ENCODE results near the gene SERP2.

SERP2 gene

DNA sequence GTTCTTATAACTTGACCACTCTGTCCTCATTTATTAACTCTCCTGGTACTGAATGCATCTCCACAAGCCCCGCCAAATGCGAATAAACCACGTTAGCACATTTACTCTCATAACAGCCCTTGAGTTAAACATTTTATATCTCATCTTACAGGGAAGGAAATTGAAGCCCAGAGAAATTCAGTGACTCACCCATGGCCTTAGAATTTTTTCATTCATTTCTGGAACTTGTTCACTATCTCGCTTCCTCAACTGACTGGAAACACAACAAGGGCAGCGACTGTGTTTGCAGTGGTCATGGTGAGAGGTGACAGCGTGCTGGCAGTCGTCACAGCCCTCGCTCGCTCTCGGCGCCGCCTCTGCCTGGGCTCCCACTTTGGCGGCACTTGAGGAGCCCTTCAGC is 39.5 kb downstream of the SERP2 start:
- DNase-seq: no peak

DNA sequence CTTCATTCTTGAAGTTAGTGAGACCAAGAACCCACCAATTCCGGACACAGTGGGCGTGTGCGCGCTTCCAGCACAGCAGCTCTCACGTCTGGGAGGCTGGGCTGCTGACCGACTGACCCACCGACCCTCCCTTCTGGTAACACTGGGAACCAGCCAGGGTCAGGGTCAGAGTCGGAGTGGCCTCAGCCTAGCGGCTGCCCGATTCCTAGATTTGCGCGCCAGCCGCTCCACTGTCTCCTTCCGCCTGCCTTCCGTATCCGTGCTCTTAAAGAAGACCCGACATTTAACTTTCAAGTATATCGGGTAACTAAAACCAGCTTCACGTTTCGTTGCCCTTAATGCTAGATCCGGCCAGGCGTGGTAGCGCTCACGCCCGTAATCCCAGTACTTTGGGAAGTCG is 41.1 kb downstream of the SERP2 start:
- DNase-seq: no peak

- DNase-seq: no peak
Observed at GRCh38 chr13:44415815-44416214, 42.2 kb downstream of the SERP2 start.

- DNase-seq: peak; percentile 43 to 76 (median 70)
Observed at GRCh38 chr13:44416301-44416700, 42.7 kb downstream of the SERP2 start.

DNA sequence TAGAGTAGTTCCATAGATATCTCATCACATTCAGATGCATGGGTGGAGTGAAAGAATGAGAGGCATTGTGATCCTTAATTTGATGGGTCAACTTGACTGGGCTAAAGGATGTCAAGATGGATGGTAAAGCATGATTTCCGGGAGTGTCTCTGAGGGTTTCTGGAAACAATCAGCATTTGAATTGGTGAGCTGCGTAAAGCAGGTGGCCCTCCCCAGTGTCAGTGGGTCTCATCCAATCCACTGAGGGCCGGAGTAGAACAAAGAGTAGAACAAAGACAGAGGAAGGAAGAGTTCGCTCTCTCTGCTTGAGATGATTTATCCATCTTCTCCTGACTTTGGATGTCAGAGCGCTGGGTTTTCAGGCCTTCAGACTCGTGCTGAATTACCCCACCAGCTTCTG is 43.1 kb downstream of the SERP2 start:
- no peak for DNase-seq

GRCh38 chr13:44417446-44417845 is 43.8 kb downstream of the SERP2 start:
- DNase-seq: no peak

GRCh38 chr13:44417876-44418275 is 44.3 kb downstream of the SERP2 start:
- no peak for DNase-seq

DNA sequence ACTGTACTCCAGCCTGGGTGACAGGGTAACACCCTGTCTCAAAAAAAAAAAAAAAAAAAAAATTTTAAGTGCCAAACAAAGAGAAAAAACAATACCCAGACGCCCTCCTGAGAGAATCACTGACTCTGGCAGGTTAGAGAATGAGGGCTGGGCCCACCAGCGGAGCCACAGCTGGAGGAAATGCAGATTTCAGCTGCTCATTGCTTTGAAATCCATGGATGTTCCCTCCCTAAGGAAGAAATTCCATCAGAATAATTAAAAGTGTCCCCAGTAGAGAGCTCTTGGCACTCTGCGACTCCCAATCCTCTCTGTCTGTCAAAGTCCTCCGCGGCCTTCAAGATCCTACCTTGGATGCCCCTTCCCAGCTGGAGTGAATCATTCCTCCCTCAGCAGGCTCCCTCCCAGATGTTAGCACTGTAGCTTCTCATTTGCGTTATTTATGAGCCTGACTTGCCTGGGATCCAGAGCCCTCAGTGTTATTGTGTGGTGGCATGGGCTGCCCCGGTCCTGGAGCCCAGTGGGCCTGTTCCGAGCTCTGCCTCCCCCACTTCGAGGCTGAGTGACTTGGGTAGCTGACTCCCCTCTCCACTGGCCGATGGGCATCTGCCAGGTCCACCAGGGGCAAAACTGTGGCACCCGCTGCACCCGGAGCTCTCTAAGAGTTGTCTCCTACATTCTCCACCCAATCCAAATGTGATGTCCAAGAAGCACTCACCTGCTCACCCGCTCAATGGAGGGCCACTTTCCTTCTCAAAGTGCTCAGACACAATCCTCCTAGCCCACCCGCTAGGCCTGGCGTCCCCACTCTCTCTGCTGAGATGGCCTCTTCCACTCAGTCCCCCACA is 47.0 kb downstream of the SERP2 start:
- DNase-seq: no peak

- DNase-seq: no peak
Observed at GRCh38 chr13:44421853-44422525, 48.4 kb downstream of the SERP2 start.

DNA sequence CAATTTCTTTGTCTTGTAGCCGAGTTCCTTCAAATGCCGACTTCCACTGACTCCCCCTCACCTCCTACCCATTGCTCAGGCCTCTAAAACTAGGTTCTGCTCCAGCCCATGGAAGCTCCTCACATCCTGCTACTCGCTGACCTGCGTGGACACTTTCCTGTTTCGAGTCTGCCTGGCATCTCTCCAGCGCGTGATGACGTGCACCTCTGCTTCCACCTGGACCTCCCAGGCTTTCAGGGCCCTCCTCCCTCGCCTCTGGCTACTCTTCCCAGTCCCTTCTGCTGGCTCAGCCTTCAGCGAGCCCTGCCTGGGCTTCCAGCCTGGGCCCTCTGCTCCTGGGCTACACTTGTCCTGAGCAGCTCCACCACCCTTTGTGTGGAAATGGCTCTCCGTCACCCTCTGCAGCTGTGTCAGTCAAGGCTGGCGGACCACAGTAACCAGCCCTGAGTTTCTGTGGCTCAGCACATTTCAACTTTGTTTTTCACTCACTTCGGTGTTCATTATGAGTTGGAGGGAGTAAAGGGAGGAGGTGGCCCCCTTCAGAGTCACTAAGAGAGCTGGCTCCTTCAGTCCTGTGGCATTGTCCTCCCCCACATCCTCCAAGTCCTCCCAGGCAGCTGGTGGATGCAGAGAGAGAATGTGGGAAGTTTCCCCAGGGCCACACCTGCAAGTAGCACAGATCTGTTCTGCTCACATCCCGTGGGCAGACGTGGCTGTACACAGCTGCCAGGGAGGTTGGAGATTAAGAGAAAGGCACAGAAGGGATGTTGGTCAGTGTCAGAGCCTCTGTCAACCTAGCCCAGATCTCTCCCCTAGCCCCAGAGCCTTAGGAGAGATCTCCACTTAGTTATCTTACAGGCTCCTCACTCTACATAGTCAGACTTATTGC is 49.4 kb downstream of the SERP2 start:
- no peak for DNase-seq

DNA sequence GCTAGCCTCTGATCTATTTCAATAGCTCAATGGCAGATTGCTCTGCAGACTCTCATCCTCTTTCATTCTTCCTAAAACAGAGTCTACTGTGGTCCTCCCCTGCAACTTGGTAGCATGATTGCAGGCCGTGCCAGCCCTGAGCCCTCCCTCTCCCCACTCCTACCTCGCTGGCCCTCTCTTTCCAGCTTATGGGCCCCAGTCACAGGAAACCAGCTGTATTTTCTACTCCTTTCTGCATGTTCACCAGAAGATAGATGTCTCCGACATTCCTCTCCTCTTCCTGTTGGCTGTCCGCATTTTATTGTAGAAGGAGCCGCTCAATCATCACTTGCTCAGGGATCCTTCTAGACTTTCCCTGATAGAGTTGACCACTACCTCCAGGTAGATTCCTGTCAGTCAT is 50.2 kb downstream of the SERP2 start:
- no peak for DNase-seq

- peak in 1 of 4 experiments; percentile 12 for DNase-seq
Observed at GRCh38 chr13:44425041-44425814, 51.6 kb downstream of the SERP2 start.

DNA sequence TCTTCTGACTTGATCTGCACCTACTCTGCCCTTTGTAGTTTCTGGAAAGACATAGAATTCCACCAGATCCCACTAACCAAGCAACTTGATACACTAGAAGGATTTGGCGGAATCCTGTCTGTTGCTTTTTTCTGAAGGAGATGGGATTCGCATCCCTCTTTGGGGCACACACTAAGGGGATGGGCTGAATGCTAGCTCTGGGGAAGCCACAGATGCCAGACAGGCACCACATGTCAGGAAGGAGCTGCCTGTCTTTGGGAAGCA is 52.1 kb downstream of the SERP2 start:
- DNase-seq: no peak

DNA sequence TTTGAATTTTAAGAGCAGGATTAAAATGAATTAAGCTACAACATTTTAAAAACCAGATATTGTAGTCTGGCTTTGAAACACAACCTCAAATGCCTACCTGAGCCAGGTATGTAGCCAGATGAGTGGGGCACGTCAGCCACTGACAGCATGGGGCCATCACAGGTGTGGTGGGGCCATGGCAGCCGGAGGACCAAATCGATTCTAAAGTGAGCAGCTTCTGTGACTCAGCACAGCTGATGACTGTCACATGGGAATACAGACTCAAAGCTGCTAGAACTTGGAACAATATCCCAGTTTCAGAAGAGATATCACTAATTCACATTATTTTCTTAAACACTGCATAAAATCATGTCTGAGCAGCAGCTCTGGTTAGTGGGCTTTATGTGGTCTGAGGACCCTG is 52.8 kb downstream of the SERP2 start:
- no peak for DNase-seq

- no peak for DNase-seq
Observed at GRCh38 chr13:44429311-44429710, 55.7 kb downstream of the SERP2 start.

DNA sequence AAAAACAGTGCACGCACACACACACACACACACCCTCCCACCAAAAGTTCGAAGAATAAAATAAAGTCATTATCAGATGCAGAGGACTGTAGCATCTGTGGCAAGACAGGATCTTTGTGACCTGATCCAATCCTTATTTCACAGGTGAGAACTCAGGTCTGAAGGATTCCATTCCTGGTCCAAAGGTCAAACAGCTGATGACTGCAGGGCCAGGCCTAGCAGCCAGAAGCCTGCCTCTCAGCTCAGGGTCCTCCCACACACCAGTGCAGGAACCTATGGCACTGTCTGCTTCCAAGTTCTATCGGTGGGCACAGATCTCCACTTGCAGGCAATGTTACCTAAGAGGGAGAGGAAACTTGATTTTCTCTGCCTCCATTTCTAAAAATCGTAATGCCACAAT is 57.5 kb downstream of the SERP2 start:
- no peak for DNase-seq

DNA sequence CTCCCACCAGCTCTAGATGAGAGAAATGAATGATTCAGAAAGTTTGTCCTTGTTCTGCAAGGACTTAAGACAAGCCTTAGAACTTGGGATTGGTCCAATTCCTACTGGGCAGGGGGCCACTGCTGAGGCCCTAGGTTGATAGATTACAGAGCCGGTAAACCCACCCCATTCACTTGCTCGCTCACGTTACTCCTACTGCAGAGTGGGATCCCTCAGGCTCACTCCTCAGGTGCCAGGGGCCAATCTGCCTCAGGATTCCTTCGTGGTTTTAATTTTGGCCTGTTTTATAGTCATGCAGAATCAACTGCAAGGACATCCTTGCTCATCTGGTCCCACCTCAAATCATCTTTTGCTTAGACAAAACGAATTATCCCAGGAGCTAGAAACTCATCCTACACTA is 59.0 kb downstream of the SERP2 start:
- DNase-seq: no peak

- no peak for DNase-seq
Observed at GRCh38 chr13:44433863-44434765, 60.5 kb downstream of the SERP2 start.

DNA sequence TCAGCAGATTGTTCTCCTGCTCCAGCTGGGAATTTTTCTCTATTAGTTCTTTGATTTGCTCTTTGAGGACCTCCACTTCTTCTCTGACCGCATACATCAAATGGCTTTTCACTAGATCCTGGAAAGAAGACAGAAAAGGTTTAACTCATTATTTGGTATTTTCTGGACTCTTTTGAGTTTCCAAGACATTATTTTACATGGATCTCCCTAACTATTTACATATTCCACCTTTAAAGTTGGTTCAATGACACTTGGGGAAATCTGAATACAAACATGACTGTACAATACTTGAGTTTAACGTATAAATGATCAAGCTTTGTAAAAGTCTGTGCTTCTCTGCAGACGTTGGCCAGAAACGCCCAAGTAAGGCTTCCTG is 61.1 kb downstream of the SERP2 start:
- DNase-seq: no peak

DNA sequence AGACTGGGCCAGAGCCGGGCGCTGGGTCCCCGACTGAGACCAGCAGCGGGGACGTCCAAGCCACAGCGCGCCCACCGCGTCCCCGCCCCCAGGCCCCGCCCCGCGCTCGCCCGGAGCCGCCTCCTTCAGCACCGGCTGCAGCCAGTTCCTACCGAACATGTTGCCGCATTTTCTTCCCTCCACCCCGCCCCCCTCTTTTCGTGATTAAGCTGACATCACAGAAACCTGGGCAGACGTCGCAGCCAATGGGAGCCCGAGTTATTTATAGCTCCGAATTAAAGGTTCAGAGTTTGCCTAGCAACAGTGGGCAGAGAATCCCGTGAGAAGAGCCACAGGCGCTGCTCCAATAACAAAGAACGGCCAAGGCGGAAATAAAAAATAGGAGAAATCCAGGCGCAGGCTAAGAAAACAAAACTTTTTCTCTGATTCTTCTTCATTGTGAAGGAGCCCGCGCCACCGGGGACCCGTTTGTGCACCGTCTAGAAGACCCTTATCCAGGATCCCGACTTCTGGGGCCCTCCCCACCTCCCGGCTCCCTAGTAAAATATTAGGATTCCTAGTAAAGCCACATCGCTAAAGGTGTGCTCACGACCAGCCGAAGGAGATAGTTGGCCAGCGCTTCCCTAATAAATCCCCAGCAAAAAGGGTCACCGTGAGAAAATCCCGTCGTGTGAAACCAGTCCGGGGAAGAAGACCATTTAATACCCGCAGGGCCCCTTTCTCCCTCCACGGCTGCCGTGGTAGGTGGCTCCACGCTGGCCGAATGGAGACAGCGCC is 61.7 kb downstream of the SERP2 start:
- DNase-seq: peak; percentile 89 to 95 (median 91)

All from suppressor macrophage (primary cell).